NCI-H2196 (cell line): ENCODE measurements around the gene NLRC5.
"Not testable (repeated sequence)": the region's sequence is repeated elsewhere in the genome, so short reads cannot be mapped to it uniquely, and the experiment has no call there.

ENCODE experiments used
- DNase-seq: peaks from one replicate; lab custom pipeline; 2025; ENCODE audit not compliant: unreplicated experiment; lab: John Stamatoyannopoulos, UW

Gene NLRC5

GRCh38 chr16:57069053-57069452 is 79.7 kb downstream of the NLRC5 start:
- DNase-seq: no peak

GRCh38 chr16:57069635-57070370 is 80.4 kb downstream of the NLRC5 start:
- DNase-seq: no peak

GRCh38 chr16:57070424-57070823 is 81.1 kb downstream of the NLRC5 start:
- no peak for DNase-seq

DNA sequence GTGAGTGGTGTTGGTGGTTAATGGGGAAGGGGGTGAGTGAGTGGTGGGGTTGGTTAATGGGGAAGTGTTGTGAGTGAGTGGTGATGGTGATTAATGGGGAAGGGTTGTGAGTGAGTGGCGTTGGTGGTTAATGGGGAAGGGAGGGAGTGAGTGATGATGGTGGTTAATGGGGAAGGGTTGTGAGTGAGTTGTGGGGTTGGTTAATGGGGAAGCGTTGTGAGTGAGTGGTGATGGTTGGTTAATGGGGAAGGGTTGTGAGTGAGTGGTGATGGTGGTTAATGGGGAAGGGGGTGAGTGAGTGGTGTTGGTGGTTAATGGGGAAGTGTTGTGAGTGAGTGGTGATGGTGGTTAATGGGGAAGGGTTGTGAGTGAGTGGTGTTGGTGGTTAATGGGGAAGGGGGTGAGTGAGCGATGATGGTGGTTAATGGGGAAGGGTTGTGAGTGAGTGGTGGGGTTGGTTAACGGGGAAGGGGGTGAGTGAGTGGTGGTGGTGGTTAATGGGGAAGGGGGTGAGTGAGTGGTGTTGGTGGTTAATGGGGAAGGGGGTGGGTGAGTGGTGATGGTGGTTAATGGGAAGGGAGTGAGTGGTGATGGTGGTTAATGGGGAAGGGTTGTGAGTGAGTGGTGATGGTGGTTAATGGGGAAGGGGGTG is 81.8 kb downstream of the NLRC5 start:
- DNase-seq: not testable (repeated sequence)

GRCh38 chr16:57071831-57072582 is 82.7 kb downstream of the NLRC5 start:
- no peak for DNase-seq

- no peak for DNase-seq
Observed at GRCh38 chr16:57072616-57073275, 83.4 kb downstream of the NLRC5 start.

DNA sequence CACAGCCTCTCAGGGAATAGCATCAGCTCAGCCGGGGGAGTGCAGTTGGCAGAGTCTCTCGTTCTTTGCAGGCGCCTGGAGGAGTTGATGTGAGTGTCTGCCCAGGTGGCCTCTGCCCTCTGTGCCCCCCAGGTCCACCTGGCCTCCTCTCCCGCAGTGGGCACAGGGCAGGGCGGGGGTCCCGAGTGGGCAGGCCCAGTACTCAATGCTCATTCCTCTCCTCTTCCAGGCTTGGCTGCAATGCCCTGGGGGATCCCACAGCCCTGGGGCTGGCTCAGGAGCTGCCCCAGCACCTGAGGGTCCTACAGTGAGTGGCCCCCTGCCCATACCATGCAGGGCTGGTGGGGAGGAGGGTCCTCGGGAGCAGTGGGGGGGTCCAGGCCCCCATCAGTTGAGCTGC is 88.4 kb downstream of the NLRC5 start:
- no peak for DNase-seq

GRCh38 chr16:57081744-57082143 is 92.4 kb downstream of the NLRC5 start:
- DNase-seq: no peak

GRCh38 chr16:57082664-57083063 is 93.3 kb downstream of the NLRC5 start:
- DNase-seq: no peak

DNA sequence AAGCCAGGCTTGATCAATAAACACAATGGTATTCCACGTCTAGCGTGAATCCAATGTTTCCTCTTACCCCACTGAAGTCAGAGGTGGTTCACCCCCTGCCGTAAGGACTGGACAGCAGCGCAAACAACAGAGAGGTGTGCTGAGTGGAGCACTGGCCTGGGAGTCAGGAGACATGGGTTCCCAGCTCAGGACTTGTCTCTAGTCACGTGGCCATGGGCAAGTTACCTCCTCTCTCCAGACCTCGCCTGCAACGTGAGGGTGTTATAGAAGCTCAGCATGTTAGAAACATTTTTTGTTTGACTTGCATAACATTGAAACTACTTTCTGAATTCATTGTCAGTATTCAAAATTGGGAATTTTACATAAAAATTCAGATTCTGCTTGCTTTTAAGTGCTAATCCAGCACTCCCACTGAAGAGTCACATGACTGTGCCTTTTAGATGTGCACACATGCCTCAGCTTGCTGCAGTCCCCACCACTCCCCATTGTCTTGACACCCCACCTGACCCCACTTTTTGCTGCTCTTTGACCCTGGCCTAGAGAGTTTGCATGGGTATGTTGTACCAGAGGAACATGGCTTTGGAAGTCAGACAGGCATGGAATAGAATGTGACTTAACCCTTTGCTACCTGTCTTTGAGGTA is 94.2 kb downstream of the NLRC5 start:
- DNase-seq: no peak

- DNase-seq: peak; percentile 47
Observed at GRCh38 chr16:57084257-57084770, 95.0 kb downstream of the NLRC5 start.

DNA sequence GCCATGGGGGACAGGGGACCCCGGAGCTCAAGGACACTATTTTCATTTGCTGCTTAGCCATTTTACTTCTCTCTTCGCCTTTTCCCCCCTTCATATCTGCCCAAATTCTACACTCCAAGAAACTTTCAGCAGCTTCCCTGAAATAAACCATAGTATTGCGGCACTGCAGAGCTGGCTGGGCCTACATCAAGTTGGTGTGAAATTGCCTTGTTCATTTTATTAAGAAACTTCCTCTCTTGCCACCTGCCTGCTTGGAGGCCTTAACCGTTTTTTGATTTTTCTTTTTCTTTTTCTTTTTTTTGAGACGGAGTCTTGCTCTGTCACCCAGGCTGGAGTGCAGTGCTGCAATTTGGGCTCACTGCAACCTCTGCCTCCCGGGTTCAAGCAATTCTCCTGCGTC is 95.6 kb downstream of the NLRC5 start:
- no peak for DNase-seq

- DNase-seq: no peak
Observed at GRCh38 chr16:57087003-57087402, 97.6 kb downstream of the NLRC5 start.

- DNase-seq: peak; percentile 15
Observed at GRCh38 chr16:57089406-57089805, 100.0 kb downstream of the NLRC5 start.

DNA sequence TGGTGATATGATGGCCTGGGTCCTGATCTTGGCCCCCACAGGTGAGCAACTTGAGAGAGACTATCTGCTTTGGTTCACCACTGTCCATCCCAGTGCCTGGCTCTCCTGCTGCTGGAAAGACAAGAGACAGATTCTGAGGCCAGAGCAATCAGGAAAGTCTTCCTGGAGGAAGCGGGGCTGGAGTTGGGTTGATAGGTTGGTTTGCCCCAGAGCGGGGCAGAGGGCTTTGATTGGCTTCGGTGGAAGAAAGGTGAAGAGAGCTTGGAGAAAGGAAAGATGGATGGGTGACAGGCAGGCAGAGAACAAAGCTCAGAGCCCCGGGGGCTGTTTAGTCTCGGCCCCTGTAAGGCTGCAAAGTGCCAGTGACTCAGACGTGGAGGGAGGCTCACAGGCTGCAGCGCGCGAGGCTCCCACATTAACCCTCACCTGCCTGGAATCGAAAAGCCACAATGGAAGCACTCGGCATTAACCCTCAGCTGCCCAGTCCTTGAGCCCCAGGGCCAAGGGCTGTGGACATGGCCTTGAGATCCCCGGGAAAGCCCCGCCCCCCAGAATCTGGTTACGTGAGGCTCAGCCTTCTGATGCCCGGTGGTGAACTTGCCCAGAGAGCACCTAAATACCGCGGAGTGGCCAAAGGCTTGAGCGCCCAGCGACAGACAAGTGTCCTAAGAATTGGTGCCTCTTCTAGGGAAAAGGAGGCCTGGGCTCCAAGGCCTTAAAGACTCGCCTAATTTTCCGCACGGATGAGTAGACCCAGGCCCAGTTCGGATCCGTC is 102.0 kb downstream of the NLRC5 start:
- DNase-seq: no peak

DNA sequence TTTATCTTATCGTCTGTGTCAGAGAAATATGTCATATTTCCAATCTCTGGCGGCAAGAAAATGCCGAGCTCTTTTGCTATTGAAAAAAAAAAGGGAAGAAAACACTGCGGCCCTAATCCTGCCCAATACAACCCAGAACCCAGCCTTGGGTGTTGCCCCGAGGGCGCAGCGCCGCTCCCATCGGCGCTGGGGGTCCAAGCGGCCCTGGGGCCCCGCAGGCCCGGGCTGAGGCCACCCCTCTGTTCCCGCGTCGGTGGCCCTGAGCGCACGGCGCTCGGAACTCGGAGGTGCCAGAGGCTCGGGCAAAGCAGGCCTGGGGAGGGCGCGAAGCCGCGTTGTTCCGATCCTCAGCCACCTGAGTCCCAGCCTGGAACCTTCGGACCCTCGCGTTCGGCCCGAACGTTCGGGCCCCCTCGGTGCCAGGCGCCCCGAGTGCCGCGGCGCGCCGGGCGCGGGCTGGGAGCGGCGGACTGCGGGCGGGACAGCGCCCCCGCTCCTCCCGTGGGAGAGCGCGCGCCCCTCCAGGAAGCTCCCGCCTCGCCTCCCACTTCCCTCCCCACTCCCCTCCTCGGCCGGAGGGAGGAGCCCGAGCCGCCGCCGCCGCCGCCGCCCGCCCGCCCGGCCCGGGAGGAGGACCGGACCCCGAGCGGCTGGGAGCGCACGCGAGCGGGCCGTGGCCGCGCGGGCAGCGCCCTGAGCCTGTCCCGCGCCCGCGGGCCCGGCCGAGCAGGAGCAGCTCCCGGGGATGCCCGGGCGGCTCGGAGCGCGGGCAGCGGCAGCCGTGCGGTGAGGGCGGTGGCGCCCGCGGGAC is 102.8 kb downstream of the NLRC5 start, which contains the start of gene CPNE2:
TSS of gene CPNE2 (plus strand) at position 609 of the 811 bp plus-strand sequence. CDS start 18,160 bp downstream, outside the sequence.
- DNase-seq: peak; percentile 5

DNA sequence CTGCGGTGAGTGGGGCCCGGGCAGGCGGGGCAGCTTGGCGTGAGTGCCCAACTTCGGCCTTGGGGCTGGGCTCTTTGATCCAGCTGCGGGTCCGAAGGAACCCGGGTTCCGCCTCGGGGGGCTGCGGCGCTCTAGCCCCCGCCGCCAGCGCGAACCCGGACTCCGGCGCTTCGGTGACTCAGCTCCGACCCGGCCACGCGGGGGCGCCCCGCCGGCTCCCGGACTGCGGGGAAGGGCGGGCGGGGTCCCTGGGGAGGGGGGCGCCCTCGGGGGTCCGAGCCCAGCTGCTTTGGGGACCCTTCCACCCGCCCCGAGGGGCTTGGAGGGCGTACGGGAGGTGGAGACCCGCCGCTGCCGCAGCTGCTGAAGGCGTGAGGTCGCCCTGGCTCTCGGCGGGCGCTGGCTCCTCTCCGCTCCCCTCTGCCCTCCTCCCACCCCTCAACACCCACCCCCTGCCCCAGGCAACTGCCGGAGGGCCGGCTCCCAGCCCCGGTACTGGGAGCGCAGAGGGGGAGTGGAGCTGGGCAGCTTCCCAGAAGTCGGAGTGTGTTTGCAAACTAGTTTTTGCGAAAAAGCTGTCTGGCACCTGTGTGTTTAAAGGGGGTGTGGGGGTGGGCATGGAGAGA is 103.5 kb downstream of the NLRC5 start:
- peak; percentile 16 for DNase-seq
